NCI-H2196 (cell line): Measurements from ENCODE around the gene AANAT.
"Not testable (repeated sequence)": the region's sequence is repeated elsewhere in the genome, so short reads cannot be mapped to it uniquely, and the experiment has no call there.

Source experiments
- DNase-seq: peaks from one replicate; lab custom pipeline; 2025; ENCODE audit not compliant: unreplicated experiment; lab: John Stamatoyannopoulos, UW

The AANAT gene

GRCh38 chr17:76502341-76503211, 35.2 kb downstream of the AANAT start:
- DNase-seq = no peak

GRCh38 chr17:76504117-76504516, 36.7 kb downstream of the AANAT start:
- DNase-seq = no peak

- DNase-seq = peak; percentile 89
These were observed 39.3 kb downstream of the AANAT start for GRCh38 chr17:76506408-76507345.

- DNase-seq = not testable (repeated sequence)
These were observed 41.2 kb downstream of the AANAT start for GRCh38 chr17:76508472-76509063.

DNA sequence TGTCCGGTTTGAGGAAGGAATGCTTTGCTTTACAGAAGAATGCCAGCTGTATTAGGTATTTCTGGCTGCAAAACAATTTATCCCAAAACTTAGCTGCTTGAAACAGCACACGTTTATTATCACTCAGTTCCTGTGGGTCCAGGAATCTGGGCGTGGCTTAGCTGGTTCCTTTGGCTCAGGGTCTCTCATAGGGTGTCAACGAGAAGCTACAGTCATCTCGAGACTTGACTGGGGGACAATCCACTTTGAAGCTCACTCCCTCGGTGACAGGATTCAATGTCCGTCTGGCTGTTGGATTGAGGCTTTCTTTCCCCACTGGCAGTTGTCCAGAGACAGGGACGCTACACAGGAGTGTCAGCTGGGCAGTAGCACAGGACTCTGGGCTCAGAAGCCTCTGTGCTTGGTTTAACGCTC, 43.4 kb downstream of the AANAT start:
- DNase-seq = no peak

- DNase-seq = no peak
These were observed 44.4 kb downstream of the AANAT start for GRCh38 chr17:76511668-76512365.

- no peak for DNase-seq
These were observed 45.2 kb downstream of the AANAT start for GRCh38 chr17:76512366-76513305.

GRCh38 chr17:76513306-76513692, 45.9 kb downstream of the AANAT start:
- DNase-seq = no peak

DNA sequence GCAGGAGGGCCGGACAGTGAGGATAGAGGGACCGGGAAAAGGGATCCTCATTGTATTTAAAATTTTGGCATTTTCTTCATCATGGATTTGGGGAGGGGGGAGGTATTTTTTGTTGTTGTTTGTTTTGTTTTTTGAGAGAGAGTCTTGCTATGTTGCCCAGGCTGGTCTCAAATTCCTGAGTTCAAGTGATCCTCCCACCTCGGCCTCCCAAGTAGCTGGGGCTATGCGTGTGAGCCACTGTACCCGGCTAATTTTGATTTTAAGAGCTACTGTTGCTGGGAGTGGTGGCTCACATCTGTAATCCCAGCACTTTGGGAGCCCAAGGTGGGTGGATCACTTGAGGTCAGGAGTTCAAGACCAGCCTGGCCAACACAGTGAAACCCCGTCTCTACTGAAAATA, 47.0 kb downstream of the AANAT start:
- not testable (repeated sequence) for DNase-seq

GRCh38 chr17:76515274-76515949, 48.0 kb downstream of the AANAT start:
- no peak for DNase-seq

DNA sequence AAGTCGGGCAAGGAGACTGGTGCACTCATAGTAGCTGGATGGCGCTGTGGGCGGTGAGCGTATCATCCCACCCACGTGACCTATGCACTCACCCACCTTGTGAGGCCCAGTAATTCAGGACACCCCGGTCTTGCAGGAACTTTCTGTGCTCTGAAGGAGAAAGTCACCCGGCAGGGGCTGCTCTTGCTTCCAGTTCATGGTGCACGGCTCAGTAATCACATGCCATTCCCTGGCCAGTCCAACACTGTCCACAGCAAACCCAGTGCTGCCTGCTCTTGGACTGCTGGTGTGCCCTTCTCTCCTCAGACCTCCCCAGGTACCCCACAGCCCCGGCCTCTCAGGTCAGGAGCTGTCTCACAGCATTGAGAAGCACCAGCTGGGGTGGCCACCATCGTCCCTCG, 50.2 kb downstream of the AANAT start:
- DNase-seq = no peak

- no peak for DNase-seq
These were observed 51.9 kb downstream of the AANAT start for GRCh38 chr17:76519048-76519966.
